GM18868 (cell line): Measurements from ENCODE around the gene ATG7.

ENCODE experiments used
- ATAC-seq: cut with Tn5 transposase; IDR thresholded peaks from one replicate; pipeline ENCODE4 v1.9.1; 2021; ENCODE audit warnings: mild to moderate bottlenecking, moderate library complexity; ENCODE audit not compliant: unreplicated experiment

Gene ATG7

GRCh38 chr3:11350374-11350773 is 78.2 kb downstream of the ATG7 start:
- ATAC-seq: no peak

GRCh38 chr3:11351451-11351850 is 79.3 kb downstream of the ATG7 start:
- no peak for ATAC-seq

DNA sequence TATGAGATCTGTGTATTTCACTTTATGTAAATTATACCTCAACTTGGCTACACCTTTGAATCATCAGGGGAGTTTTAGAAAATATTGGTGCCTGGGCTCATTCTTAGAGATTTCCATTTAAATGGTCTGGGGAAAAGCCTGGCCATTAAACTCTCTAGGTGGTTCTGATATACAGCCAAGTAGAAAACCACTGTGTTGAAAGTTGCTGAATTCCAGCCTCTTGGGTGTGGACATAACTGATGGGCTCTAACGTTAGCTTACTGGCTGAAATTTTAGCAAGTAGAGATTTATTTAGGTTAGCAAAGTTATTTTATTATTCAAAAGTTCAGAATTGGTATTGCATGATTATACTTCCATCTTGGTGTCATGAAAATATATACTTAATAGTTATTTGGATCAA is 84.1 kb downstream of the ATG7 start:
- no peak for ATAC-seq

DNA sequence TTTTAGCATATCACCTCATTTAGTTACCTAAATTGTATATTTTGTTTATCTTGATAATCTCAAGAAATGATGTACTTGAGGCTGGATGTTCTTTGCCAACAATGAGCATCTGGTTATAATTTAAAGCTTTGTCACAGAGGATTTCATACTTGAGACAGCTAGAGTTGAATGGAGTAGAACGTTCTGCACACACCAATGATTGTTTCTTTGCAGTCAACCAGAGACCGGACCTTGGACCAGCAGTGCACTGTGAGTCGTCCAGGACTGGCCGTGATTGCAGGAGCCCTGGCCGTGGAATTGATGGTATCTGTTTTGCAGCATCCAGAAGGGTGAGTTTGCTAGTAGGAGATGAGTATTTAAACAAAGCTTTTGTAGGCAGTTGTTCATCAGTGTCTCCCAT is 90.4 kb downstream of the ATG7 start:
- ATAC-seq: no peak

- no peak for ATAC-seq
These were observed 91.5 kb downstream of the ATG7 start for GRCh38 chr3:11363715-11364114.

DNA sequence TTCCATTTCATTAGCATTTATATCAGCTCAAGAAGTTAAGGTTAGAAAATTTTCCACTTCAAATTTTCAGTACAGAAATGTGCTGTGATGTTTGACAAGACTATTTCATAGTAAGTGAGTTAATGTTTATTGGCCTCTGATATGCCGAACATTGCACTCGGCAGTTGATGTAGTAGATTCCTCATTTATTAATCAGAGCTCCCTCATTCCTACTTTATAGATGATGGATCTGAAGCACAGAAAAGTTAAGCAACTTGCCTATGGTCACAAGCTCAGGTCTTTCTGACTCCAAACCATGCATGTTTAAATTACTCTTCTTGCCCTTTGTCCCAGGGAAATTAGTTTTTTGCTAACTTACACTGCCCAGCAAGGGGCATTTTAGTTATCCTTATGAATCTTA is 92.0 kb downstream of the ATG7 start:
- ATAC-seq: no peak

DNA sequence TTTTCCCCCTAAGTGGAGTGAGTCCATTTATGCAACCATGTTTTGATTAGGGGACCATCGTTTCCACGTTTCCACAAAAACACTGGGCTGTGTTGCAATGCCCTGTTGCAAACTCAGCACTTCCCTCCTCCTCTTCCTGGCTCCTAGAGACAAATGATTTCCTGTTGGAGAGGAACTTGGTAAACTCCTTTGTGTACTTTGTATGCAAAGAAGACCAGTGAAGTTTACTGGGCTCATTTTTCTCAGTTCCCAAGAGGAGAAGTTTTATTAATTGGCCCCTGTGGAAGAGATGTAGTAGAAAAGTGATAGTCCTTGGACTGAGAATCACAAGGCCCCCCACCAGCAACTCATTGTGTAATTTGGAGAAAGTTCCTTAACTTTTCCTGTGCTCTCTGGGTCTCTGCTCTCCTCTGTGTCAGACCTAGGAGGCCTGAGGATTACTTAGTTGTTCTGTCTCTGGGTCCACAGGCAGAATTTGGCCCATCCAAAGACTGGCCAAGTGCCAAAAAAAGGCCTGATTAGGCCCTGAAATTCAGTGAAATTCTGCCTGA is 95.0 kb downstream of the ATG7 start:
- no peak for ATAC-seq

GRCh38 chr3:11370191-11370590 is 98.0 kb downstream of the ATG7 start:
- ATAC-seq: no peak

DNA sequence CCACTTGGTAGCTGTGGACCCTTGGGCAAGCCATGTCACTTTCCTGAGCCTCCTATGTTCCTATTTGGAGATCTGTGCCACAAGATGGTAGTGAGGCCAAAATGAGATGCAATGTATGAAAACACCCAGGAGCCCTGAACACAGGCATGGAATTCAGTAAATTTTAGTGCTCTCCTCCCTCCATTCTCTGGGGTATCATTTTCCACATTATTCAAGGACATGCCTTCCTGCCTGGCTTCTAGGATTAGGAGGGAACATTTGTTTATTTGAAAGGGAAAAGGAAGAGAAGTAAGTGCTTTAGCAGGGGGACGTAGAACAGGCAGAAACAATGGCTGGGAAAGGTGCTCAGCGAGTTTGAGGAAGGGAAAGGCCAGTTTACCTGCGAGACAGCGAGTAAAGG is 98.8 kb downstream of the ATG7 start:
- ATAC-seq: no peak

DNA sequence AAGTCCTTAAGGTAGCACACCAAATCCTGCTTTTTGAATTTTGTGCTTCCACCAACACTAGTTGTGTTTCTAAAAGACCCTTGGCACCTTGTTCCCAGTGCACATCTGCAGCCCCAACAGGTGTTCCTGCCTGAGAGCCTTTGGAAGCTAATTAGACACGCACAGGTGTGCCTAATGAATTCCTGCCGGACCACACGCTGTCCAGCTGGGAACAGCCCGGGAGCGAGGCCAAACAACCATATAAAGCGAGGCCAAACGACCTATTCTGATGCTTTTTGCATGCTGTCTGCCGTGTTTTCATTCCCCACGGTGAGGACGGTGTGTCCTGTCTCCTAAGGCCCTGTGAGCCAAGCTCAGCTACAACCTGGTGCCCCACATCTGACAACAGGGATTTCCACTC is 99.5 kb downstream of the ATG7 start:
- no peak for ATAC-seq

DNA sequence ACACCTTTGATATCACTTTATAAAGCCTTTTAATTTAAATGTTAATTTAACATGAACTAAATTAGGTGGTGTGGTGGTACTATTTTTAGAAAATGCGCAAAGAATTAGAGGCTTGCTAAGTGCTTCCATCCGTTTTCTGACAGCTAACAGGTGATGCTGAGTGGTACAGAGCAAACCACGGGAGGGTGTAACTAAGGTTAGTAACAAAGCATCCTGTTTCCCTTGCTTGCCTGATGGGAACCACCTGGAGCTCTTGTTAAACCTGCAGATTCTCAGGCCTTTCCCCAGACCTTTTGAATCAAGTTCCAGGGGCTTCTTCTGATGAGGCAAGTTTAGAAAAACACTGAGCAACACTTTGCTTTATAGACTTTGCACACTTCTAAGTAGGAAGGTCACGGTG is 101.0 kb downstream of the ATG7 start:
- ATAC-seq: peak; percentile 47

DNA sequence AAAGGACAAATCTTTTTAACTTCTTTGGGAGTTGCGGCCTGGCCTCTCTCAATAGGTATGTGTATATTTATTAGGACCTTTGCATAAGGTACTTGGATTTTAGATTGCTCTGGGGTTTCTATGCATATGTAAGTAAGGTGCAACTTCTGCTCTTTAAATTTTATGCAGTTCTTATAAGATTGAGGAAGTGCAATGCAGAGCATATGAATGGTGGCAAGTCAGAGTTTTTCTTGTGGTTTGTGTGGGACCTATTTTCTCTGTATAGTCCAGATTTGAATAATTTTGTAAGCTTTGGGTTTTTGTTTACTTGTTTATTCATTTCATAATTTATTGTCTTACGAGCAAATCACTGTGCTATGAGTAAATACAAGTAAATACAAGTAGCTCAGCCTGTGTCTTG is 101.5 kb downstream of the ATG7 start:
- ATAC-seq: no peak

- ATAC-seq: no peak
These were observed 103.3 kb downstream of the ATG7 start for GRCh38 chr3:11375333-11376088.

DNA sequence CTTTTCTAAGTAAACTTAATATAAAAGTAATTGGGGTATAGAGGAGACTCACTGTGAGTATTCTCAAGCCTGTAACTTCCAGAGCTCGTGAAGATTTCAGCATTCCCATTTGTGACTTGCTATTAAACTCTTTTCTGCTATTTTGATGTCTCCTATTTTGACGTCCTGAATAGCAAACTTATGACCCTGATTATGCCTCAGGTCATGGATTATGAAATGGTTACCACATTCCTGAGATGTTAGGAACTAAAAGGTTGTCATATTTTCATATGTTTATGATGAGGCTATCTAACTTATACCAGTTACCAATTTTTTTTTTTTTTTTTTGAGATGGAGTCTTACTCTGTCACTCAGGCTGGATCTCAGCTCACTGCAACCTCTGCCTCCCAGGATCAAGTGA is 105.5 kb downstream of the ATG7 start:
- ATAC-seq: no peak

- no peak for ATAC-seq
These were observed 107.1 kb downstream of the ATG7 start for GRCh38 chr3:11379238-11379823.

DNA sequence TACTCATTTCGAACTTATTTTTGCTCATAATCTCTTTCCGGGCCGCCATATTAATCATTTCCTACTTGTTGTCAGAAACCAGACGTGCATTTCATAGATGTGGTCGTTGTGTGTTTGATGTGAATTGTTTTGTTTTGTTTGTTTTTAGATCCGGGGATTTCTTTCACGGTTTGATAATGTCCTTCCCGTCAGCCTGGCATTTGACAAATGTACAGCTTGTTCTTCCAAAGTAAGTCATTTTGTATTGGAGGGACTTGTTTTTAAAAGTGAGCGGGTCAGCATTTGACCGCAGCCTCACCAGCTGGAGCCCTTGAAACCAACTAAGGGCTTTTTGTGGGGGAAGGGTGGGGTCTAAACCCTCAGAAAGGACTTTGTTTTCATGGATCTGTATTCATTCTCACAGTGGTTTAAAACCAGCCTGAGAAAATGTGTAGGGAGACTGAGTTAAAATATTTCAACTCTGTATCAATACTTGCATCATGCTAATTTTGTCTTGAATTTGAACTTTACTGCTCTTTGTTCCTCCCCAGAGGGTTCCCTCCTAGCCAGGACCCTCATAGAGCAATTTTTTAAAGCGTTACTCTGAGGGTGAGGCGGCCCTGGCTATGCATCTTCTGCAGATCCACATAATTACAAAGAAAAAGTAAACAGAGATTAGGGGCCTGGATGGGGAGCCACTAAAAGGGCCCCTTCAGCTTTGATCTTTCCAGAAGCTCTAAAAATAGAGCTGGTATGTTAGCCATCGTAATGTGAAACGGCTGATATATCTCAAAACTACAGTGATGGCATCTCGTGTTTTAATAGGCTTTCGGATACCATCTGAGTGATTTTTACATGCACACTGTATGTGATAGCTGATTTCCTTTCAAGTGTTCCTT is 107.9 kb downstream of the ATG7 start:
- ATAC-seq: no peak

- ATAC-seq: no peak
These were observed 108.9 kb downstream of the ATG7 start for GRCh38 chr3:11381141-11381540.

DNA sequence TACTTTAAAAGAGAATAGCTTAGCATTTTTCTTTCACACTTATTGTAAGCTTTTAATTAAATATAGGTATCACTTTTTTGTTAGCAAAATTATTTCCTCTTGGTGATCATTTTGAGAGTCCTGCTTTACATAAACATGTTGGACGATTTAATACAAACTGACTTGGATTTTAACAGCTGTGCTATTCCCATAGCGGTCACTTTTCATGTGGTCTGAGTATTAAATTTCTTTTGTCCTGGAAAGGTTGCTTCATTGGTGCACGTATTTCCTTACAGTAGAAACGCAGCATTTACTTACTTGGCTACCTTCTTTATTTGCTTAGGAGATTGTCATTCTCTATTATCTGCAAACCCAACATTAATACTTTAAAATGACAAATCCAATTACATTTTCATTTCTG is 109.4 kb downstream of the ATG7 start:
- no peak for ATAC-seq

- ATAC-seq: no peak
These were observed 110.0 kb downstream of the ATG7 start for GRCh38 chr3:11382146-11382745.

GRCh38 chr3:11384074-11384473 is 111.9 kb downstream of the ATG7 start:
- no peak for ATAC-seq

GRCh38 chr3:11385326-11385725 is 113.1 kb downstream of the ATG7 start:
- no peak for ATAC-seq
